Measurements from ENCODE around the gene PRRC2A.

DNA sequence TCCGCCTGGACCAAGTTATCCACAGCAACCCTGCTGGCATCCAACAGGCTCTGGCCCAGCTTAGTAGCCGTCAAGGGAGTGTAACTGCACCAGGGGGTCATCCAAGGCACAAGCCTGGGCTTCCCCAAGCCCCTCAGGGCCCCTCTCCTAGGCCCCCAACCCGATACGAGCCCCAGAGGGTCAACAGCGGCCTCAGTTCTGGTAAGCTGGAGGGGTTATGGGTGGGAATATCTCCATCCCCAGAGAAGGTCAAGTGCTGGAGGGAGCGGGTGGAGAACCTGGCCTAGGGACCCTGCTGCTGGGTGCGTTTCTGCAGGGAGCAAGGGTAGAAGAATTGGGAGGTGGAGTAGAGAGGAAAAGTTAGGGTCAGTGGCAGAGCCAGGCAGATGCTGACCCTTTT is 12.9 kb downstream of the PRRC2A start:
- no peak for TF ChIP-seq EZH2 (IDR thresholded peaks at IDR 0.05; ENCODE audit: insufficient read depth, poor library complexity, severe bottlenecking)
- no peak for TF ChIP-seq EZH2phosphoT487 (IDR thresholded peaks at IDR 0.05; ENCODE audit: insufficient read depth, low read depth)
